GM19240 (cell line): Measurements from ENCODE around the gene HCCS.

Experiments
- DNase-seq: peaks from one replicate; pipeline ENCODE4 v3.0.0; 2011; ENCODE audit warnings: low spot score; ENCODE audit not compliant: insufficient read length

Gene HCCS

DNA sequence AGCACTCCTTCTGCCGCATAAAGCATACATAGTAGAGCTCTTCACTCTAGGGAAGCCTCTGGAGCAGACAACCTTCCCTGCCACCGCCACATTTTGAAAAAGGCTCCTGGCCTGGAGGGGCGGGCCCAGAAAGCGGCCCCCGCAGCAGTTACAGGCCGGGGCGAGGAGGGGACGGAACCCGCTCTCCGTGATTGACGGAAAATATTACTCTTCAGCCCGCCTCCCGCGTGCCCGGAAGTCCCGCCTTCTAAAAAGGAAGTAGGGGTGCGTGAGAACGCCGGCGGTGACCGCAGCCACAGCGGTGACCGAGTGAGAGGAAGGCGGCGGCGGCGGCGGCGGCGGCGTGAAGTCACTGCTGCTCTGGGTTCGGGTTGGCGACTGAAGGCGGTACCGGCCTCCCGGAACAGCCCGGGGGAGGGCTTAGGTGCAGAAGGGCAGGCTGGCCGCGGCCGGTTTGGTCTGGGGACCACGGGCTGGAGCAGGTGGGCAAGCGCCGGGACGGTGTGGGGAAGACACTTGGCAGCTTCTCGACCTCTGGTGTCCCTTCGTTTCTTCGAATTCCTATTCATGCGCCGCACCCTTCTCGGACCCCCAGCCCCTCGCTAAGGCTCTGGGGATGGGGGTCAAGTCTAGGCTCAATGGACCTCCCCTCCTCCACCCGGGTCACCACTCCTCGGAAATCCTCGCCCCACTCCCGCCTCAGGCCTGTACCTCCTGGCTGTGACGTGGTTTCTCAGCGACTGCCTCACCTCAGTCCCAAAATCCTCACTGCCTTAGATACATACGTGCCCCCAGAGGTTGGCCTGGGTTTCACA is at the start of gene HCCS:
Gene HCCS (plus strand): TSS at position 296 of the 815 bp plus-strand sequence. CDS start 729 bp downstream, outside the sequence.
- peak; percentile 35 for DNase-seq

DNA sequence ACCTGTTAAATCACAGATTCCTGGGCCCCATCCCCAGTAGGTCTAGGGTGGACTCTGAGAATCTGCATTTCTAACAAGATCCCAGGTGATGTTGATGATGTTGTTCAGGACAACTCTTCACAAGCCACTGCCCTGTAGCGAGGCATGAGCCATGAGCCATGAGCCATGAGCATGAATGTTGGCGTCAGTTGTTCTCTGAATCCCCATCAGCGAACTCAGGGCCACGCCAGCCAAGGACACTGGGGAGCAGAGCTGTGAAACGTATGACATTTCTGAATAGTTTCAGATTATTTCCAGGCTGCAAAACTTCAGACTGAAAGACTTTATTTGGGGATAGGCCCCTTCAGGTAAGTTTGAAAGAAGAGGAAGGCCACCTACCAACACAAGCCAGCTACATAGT is 46.9 kb upstream of the HCCS start:
- no peak for DNase-seq

DNA sequence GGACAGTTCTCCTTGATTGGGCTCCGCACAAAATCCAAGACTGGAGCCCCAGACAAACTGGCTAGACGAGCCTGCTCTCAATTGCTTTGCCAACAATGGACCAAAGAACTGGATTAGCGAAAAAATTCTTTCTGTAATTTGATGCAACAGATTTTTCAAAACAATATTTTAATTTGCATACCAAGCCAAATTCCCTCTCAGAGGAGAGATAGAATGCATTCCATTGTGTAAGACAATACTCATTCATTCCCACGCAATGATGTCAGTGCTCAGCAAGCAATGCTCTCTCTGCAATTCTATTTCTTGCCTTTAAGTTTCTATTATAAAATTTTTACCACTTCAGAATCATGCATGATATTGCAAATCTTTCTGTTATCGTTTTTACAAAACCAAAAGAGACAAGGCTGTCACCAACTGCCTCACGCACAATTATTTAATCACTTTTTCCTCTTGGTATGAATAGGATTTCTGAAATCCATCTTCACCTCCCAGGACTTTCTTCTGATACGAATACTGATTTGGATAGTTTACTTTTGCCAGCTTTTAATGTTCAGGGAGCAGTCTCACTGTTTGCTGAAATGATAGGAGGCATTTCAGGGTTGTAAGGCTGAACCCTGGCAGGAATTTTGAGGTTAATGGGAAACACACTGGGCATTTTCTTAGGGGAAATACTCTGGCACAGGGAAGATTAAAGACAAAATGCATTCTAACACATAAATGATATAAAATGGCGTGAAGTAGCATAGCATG is 46.1 kb upstream of the HCCS start:
- DNase-seq = no peak

DNA sequence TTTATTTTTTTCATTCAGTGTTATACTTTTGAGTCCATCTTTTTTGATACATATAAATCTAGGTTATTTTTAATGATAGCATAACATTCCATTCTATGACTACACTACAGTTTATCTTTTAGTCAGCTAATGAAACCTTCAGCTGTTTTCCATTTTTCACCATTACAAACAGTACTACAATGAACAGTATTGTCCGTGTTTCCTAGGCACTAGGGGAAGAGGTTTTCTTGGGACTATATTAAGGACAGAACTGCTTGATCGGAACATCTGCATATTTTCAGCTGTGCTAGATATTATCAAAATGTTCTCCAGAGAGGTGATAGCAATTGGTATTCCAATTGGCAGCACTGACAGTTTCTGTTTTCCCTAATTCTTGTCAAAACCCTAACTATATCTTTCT is 44.3 kb upstream of the HCCS start:
- no peak for DNase-seq

DNA sequence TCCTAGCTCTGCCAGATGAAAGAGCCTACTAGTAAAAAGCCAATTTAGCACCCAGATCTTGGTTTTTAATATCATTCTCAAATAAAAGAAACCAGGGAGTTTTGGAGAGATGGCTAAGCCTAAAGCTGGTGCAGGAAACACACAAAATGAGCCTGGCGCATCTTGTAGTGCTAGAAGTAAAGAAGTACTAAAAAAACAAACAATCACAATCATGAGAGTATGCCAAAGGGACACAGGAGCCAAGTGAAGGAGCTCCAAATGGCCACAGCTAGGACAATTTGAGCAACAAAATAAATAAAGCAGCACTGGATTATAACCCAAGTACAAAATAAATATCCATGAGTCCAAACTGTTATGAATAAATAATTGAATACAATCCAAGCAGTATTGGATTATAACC is 37.8 kb upstream of the HCCS start:
- no peak for DNase-seq

DNA sequence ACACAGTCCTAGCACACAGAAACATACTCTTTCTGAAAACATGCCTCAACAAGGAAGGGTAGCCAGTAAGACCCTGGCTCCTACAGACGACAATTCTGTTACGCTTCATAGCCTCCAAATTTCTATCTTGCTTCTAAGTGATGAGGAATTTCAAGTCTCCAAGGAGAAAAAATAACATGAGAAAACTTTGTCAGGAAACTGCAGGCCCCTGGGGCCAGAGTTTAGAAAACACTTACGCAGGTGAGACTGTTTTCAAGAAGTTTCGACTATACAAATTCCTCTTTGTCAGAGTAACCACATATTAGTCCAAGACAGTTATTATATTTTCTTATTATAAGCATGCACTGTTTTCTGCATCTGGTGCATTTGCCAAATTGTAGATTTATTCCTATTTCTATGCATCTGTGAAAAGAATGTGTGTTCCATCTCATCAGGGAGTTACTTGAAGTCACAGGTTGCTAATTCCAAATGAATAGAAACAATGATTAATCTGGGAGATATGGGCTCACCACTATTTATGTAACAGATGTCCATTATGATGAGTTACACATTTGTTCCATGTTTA is 30.3 kb upstream of the HCCS start:
- DNase-seq = no peak

DNA sequence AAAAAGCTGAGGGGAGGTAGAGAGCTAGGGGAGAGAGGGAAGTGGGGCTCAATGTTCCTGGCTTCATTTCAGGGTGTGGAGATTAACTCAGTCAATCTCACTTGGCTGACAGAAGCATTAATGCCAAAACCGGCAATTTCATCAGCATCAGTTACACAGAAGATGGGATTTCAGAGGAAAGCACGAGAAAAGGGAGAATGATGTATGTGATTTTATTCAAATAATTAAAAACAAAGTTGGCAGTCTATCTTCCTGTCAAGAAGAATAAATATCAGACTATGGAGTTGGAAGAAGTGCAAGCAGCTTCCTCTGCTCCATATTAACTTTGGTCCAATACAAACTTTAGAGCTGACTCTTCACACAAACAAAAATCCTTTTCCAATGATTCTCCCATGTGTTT is 29.6 kb upstream of the HCCS start:
- no peak for DNase-seq

DNA sequence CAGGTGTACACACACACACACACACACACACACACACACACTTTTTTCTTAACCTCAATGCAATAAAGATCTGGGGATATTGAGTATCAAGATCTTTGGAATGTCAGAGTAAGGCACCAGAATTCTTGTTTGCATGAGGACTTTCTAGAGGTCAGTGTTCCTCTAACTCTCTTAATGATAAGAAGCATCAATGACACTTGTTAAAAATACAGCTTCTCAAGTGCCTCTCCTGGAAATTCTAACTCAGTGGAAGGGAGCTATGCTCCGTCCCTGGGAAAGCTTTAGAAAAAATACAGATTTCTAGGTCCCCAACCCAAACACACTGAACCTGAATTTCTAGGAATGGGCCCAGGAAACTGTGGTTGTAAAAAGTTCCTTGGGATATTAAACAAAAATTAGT is 25.8 kb upstream of the HCCS start:
- no peak for DNase-seq

DNA sequence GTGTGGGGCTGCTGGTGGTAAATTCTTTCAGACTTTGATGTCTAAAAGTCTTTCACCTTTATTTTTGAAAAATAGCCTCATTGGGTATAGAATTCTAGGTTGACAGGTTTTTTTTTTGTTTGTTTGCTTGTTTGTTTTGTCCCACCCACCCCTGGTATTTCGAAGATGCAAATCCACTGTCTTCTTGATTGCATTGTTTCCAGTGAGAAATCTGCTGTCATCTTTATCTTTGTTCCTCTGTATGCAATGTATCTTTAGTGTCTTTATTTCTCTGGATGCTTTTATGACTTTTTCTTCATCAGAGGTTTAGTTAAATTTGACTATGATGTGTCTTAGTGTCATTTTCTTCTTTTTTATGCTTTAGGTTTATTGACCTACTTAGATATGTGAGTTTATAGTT is 21.3 kb upstream of the HCCS start:
- DNase-seq = no peak

DNA sequence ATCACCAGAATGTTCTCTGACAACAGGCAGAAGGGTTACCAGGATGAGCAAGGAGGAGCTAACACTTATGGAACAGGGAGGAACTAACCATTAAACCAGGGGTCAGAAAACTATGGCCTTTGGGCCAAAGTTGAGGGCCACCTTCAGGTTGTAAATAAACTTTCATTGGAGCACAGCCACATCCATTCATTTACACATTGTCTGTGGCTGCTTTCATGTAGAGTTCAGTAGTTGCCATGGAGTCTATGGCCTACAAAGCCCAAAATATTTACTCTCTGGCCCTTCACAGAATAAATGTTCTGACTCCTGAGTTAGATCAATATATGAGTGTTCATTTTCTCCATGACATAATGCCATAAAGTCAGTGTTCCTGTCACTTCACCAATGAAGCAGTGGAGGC is 13.2 kb upstream of the HCCS start:
- no peak for DNase-seq

DNA sequence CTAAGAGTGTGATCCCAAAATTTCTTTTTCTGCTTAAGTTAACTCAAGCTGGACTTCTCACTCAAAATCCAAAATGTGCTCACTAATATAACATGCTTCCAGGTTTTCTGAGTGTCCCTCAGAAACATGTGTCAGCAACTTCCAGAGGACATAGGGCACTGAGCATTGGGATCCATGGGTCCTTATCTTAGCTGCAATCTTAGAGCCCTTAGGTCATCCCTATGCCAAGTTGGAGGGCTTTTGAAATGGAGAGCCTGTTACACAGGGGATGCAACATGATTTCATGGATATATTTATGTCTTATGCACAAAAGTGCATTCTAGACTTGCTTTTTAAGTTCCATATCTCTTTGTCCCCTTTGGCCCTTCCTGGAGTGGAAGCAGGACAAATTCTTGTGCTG is 11.7 kb upstream of the HCCS start:
- no peak for DNase-seq

DNA sequence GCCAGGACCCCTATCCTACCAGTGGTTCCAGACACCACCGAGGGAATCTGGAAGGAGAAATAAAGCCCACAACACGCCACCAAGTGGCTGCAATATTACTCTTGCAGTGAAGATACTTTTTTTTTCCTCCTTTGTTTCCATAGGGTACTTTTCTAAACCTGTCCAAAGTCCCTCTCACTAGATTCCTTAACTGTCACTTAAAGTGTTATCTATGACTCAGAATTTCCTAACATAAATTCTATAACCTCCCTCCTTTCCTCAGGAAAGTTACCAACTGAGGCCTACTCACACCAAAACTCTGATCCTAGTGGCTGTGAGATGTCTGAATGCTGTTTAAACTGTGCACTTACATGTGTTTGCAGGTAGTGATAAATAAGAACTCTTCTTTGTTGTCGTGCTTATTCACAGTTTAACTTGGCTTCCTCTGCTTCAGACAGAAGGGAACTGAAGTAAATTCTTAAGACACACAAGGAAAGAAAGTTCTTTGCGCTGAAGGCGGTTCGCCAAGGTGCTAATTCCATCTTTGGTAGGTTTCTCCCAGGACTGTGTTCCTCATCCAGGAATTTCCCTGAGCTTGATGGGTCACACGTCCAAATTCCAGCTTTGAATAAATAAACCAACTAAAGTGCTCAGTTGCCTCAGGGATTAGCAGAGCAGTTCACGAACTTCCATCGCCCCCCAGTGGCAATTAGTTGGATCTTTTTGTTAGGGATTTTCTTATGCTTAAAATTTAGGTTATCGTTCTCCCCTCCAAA is 10.7 kb upstream of the HCCS start:
- DNase-seq = no peak

DNA sequence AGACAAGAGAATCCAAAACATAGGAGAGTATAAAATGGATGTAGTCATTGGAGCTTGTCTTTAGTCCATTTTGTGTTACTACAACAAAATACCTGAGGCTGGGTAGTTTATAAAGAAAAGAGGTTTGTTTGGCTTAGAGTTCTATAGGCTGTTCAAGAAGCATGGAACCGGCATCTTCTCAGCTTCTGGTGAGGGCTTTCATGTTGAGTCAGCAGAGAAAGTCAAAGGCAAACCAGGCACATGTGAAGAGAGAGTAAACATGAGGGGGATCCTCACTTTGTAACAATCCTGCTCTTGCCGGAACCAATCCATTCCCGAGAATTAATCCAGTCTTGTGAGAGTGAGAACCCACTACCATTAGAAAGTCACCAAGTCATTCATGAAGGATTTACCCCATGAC is 8.1 kb upstream of the HCCS start:
- no peak for DNase-seq

DNA sequence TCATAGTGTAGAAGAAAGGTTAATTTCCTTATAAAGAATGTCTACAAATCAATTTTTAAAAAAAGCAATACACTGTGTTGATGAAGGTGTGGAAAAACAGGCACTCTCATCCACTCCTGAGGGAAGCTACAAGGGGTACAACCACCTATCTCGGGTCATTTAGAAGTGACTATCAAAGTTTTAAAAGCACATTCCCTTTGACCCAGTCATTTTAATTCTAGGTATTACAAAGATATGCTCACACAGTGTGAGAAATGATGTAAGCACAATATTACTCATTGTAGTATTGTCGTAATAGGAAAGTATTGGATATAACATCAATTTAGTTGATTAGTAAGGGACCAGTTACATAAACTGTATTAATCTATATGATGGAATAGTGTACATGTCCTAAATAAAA is 7.4 kb upstream of the HCCS start:
- DNase-seq = no peak

DNA sequence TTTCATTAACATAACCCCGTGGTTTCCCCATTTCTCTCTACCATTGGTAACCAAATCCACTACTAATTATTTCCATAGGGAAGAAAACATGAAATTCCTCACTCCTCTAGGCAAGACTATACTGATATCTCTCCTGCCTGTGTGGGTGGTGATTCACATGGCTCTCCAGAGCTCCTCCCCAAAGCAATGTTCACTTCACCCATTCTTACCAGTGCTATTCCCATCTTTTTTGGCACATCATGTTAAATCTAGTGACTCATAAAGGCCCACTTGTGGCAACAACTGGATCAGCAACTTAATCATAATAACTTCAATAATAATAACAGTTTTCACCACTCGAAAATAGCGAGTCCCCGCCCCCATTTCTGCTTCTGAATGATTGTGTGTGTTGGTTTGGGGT is 6.1 kb upstream of the HCCS start:
- DNase-seq = no peak

DNA sequence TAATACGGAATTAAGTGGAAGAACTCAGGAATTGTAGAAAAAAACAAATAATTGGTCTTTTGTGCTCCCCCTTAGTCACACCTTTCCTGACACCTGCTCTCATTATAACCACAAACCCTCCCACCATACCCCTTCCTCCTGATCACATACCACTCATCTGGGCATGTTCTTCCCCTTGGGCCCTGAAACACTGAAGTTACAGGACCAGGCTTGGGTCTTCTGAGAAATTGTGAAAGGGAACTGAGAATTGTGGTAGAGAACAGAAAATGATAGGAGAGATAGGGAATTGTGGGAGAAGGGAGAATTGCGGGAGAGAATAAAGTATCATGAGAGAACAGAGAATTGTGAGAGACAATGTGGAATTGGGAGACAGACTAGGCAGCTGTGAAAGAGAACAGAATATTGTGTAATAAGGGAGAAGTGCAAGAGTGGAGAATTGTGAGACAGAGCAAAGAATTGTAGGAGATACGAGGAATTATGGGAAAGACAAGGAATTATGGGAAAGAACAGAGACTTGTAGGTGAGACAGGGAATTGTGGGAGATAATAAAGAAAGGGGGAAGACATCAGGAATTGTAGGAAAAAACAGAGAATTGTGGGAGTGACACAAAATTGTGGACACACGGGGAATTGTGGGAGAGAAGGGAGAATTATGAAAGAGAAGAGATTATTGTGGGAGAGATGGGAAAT is 2.7 kb upstream of the HCCS start:
- no peak for DNase-seq

DNA sequence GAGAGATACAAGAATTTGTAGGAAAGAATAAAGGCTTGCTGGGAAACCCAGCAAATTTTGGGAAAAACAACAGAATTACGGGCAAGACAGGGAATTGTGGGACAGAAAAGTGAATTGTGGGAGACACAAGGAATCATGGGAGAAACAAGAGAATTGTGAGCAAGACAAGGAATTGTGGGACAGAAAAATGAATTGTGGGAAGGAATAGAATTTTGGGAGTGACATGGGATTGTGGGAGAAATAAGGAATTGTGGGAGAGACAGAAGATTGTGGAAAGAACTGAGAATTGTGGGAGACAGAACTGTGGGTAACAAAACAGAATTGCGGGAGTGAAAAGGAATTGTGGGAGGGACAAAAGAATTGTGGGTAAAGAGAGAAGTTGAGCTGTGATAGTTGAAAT is 1.2 kb upstream of the HCCS start:
- DNase-seq = no peak

DNA sequence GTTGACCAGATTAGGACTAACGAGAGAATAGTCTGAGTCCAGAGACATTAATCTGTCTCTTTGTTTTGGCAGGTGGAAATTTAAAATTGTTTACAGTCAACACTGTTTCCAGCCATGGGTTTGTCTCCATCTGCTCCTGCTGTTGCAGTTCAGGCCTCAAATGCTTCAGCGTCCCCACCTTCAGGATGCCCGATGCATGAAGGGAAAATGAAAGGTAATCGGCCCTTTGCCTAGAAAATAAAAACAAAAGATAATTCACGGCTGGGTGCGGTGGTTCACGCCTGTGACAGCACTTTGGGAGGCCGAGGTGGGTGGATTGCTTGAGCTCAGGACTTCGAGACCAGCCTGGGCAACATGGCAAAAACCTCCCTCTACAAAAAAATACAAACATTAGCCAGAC is 815 bp downstream of the HCCS start:
- DNase-seq = no peak

DNA sequence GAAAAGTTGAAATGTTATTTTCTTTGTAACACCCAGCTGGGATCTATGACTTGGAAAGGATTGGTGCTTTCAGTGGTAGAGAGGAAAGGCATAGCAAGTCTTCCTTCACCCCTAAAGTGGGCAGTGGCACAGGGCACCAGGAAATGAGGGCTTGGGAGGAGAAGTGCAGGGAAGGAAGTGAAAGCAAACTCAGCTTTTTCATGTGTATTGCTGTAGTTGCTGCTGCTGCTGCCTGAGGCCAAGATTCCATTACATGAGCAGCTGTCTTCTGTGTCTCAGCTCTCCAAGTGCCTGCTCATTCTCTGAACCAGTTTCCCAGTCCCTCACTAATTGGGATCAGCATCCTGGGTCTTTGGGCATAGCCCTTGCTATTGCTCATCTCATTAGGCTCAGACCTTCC is 2.6 kb downstream of the HCCS start:
- DNase-seq = no peak

DNA sequence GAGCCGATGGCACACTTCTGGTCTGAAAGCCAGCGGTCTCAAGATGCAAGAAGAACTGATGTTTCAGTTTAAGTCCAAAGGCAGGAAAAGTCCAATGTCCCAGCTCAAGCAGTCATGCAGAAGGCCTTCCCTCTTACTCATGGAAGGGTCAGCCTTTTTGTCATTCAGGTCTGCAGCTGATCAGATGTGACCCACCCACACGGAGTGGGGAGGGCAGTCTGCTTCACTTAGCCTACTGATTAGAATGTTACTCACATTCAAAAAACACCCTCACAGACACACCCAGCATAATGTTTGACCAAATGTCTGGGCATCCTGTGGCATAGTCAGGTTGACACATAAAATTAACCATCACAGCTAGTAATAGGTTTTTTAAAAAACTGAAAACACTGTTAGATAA is 6.6 kb downstream of the HCCS start:
- DNase-seq = no peak

DNA sequence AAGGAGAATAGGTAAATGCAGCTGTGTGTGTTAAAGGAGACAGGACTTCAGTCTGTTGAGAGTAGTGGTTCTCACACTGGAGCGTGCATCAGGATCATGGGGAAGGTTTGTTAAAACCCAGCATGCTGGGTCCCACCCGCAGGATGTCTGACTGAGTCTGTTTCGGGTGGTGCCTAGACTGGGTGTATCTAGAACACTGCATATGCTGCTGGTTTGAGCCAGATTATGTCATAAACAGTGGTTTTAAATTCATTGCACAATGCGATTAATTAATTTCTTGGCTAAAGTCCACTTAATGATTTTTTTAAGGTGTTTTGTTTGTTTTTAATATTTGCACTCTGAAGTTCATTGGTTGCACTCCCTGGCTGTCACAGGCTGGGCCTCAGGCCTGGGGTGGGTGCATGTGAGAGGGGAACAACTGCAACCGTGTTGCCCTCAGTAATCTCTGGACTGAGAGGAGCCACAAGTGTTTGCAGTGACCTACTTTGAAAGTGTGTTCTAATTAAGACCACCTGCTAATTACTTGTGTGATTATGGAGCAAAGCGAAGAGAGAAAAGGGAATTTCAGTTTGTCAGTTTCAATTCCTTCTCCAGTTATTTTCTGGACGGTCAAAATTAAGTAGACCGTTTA is 8.3 kb downstream of the HCCS start:
- DNase-seq = no peak
